ENCODE results near the gene ELK3.

DNA sequence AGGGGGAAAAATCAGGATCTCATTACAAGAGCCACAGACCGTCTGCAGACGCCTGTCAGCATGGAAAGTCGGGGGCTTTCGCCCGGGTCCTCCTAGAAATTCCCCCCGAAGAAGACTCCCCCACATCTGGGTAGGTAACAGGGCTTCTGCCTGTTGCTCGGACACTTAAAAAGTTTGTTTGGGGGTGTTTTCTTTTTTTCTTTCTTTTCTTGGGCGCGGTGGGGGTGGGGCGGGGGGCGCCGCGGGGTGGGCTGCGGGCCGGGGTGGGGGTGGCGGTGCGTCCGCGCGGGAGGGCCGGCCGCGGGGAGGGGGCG lies 358 bp downstream of the ELK3 start:
- TF ChIP-seq, protein P1, sequence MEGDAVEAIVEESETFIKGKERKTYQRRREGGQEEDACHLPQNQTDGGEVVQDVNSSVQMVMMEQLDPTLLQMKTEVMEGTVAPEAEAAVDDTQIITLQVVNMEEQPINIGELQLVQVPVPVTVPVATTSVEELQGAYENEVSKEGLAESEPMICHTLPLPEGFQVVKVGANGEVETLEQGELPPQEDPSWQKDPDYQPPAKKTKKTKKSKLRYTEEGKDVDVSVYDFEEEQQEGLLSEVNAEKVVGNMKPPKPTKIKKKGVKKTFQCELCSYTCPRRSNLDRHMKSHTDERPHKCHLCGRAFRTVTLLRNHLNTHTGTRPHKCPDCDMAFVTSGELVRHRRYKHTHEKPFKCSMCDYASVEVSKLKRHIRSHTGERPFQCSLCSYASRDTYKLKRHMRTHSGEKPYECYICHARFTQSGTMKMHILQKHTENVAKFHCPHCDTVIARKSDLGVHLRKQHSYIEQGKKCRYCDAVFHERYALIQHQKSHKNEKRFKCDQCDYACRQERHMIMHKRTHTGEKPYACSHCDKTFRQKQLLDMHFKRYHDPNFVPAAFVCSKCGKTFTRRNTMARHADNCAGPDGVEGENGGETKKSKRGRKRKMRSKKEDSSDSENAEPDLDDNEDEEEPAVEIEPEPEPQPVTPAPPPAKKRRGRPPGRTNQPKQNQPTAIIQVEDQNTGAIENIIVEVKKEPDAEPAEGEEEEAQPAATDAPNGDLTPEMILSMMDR (IDR thresholded peaks at IDR 0.05), result no peak
- no peak for TF ChIP-seq POLR2A (IDR thresholded peaks at IDR 0.05)

All from adrenal gland (tissue), 5 donors.